Fibroblast of skin of scalp (primary cell): Measurements from ENCODE around the gene PLEKHA6.

Source experiments
- DNase-seq: peaks from one replicate; pipeline ENCODE4 v3.0.0-alpha.2; 2013

Gene PLEKHA6

DNA sequence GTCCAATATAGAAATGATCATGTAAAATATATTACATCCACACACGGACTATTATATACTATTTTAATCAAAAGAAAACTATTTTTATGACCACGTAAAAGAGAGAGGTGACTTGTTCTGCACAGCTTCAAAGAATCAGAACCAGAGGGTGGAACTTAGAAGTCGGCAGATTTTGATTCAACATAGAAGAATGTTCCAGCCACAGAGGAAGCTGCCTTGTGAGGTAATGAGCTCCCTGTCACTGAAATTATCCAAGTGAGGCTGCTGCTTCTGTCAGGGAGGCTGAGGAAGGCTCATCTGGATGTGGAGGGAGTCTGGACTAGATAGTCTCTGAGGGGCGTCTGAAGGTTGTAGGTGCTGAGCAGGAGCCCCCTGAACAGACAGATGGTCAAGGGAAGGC is 2.7 kb downstream of the PLEKHA6 start:
- DNase-seq, result no peak

DNA sequence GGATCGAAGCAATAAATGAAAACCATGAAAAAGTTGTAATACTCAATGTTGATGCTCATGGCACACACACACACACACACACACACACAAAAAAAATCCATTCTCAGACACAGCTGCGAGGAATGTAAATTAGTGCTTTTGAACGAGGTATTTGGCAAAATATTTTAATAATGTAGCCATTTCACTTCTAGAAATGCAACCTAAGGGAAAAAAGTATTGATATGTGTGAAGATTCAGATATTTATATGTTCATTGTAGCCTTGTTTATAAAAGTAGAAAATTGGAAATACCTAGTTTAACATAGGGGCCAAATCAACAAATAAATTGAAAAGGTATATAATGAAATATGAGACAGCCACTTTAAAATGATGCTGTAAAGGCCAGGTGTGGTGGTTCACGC is 3.8 kb downstream of the PLEKHA6 start:
- DNase-seq, result no peak

- no peak for DNase-seq
Observed at GRCh38 chr1:204354579-204354978, 5.2 kb downstream of the PLEKHA6 start.

DNA sequence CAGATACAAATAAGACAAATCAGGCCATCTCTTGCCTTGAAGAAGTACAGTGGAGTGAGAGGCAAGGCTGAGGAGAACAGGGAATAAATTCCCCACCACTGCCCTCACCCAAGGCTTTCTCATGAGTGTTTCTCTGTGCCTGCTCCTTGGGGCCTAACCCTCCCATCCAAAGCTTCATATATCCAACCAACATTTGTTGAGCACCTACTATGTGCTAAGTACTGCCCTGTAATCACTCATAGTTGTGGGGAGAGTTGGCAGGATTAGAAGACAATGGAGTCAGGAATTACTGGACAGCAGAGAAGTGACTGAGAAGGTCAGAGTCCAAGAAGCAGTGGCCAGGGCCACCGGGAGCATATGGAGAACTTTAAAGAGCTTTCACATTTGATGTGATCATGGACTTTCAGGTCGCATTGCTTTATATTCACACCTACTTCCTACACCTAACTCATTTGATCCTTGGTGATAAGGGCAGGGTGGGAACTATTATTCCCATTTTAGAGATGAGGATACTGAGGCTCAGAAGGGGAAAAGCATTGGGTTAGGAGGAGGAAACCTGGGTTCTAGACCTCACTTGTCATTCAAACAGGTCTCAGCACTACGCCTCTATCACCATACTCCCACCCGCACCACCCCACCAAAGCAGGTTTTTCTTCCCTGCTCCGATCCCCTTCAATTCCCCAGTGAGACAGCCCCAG is 6.4 kb downstream of the PLEKHA6 start:
- no peak for DNase-seq

DNA sequence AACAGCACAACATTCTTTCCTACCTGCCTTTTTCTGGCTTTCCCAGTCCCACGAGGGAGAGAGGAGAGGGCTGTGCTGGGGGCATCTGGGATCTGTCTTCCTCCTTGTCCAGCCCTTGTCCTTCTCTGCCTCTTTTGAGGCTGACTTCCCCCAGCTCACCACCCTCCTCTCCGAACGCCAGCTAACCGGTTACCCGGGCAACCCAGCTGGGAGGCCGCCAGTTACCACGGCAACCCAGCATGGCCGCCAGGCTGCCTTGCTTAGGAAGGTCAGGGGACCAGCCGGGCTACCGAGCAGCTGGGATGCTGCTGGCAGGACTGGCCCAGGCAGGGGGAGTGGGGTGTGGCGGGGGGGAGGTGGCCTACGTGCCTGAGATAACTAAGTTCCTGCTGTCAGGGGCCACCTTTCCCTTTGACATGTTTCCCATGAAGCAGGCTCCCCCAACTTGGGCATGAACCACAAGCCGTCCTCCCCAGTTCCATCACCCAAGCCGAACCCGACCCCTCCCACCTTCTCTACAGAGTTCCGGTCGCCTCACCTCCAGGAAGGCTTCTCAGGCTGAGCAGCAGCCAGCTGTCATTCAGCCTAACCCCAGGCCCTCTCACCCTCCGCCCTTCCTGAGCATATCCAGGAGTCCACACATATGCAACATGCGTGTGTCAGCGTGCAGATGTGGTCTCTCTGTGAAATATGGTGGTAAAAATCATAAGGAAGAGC is 8.7 kb downstream of the PLEKHA6 start:
- peak; percentile 70 for DNase-seq

- DNase-seq, result no peak
Observed at GRCh38 chr1:204350312-204350711, 9.4 kb downstream of the PLEKHA6 start.

DNA sequence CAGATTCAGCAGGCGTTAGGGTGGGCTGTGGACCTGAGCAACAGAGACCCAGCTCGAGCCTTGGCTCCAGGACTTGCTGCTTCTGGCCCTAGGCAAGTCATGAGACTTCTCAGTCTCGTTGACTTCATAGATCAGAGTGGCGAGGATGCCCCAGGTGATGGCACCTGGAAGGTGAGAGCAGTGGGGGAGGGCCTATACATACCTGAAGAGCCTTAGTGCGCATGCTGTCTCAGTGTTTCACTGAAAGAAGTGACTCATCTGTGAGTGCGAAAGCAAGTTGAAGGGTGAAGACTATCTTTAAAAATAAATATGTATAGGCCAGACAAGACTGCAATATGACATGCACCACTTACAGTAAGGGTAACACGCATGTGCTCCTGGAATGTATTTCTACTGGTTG is 10.1 kb downstream of the PLEKHA6 start:
- DNase-seq, result no peak

DNA sequence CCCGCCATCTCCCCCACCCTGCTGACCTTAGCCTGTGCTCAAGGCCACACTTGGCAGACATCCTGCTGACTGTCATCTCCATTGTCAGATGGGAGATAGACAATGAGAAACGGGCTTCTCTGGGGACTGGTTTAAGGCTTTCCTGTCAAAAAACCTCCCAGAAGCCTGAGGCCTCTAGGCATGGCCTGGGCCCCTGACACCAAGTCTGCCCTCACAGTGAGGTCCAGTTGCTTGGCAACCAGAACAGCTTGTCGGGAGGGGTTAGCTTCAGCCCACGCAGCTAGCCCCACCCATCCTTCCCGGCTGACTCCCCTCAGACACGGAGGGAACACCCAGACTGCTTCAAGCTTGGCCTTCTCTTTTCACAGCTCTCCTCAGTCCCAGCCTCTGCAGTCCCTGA is 11.0 kb downstream of the PLEKHA6 start:
- peak; percentile 41 for DNase-seq

- DNase-seq, result no peak
Observed at GRCh38 chr1:204348242-204348641, 11.5 kb downstream of the PLEKHA6 start.

- no peak for DNase-seq
Observed at GRCh38 chr1:204345941-204346645, 13.6 kb downstream of the PLEKHA6 start.

DNA sequence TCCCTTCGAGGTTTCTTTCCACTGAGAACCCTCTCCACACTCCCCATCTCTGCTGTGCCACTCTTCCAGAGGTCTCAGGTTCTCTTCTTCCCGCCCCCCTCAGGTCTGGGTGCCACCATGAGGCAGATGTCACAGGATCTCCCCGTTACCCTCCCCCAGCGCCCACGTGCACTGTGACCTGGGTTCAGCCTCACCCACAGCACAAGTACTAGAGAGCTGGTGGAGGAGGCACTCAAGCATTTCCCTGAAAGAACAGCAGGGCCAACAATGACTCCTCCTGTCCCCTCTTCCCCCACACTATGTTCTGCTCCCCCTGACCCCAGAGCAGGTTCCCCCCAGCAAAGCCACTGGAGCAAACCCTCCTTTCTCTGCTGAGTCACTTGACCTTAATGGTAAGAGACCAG is 14.3 kb downstream of the PLEKHA6 start:
- DNase-seq, result no peak

DNA sequence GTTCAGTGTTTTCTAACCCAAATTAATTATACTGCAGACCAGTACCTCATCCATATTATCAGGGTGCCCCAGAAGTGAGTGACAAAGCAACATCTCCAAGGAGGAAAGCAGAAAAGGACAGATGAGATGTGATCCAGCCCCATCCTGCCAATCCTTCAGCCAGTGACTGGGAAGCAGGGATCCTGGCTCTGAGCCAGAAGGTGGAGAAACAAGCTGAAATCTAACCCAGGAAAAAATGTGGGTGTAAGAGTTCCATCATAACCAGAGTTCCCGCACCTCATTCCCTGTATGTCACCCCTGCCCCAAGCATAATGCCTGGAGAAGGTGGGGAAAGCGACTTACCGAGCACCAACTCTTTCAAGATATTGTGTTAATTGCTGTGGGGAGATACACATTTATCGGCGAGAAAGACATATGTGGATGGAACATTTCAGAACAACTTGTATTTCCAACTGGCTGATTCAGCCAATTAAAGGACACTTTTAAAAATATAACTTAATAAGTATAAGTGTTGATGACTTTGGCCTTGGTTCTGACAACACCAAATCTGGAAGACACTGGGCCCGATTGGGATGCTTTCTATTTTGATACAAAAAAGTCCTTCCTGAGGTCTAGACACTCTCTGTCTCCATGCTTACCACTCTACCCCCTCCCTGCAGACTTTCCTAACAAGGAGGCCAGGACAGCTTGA is 14.9 kb downstream of the PLEKHA6 start:
- no peak for DNase-seq

- DNase-seq, result no peak
Observed at GRCh38 chr1:204343802-204344201, 15.9 kb downstream of the PLEKHA6 start.

- no peak for DNase-seq
Observed at GRCh38 chr1:204343247-204343646, 16.5 kb downstream of the PLEKHA6 start.

GRCh38 chr1:204342310-204342709 is 17.4 kb downstream of the PLEKHA6 start:
- no peak for DNase-seq

DNA sequence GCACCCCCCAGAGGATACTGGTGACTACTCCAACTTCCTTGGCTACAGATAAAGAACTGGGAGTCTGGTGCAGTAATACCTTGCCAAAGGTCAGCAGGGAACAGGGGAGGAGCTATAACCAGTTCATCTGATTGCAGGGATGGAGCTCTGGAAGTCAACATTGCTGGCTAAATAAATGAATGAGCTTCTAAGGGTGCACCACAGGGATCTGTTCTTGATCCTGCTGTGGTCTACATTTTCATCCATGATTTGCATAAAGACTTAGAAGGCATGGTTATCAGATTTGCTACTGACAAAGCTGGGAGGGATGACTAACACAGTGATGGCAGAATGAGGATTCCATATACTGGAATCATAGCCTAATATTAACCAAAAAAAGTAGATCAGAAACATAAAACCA is 18.3 kb downstream of the PLEKHA6 start:
- DNase-seq, result peak; percentile 65

DNA sequence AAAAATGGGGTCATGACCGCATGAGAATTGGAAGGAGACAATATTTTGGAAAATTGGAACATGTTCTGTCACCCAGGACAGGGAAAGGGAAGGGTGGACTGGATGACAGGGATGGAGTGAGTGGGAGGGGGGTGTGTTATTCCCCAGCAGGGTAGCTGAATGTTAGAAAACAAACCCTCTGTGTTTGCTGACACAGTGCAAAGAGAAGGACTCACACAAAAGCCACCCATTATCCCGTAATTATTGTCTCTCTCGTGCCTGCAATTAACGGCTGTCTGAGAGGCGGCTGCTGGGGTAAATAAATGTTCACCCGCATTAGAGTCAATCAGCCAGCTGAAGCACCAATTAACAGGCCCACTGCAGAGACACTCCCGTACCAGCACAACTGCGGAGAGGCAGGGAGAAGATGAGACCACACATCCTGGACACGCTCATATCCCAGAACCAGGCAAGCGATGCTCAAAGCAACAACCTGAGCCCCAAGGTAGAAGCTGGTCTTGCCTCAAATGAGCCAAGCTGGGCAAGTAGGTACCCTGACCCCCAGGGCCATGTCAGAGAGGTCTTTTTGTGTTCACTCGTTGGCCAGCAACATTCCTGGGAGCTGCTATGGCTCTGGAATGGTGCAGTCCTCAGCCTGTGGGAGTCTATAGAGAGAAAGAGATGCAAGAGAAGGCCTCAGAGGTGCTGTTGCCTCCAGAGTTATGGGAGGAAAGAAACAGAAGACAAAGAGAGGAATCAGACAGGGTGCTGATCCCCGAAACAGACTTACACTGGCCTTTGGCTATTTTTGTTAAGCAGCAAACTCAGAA is 19.4 kb downstream of the PLEKHA6 start:
- DNase-seq, result no peak

- no peak for DNase-seq
Observed at GRCh38 chr1:204339541-204339940, 20.2 kb downstream of the PLEKHA6 start.

DNA sequence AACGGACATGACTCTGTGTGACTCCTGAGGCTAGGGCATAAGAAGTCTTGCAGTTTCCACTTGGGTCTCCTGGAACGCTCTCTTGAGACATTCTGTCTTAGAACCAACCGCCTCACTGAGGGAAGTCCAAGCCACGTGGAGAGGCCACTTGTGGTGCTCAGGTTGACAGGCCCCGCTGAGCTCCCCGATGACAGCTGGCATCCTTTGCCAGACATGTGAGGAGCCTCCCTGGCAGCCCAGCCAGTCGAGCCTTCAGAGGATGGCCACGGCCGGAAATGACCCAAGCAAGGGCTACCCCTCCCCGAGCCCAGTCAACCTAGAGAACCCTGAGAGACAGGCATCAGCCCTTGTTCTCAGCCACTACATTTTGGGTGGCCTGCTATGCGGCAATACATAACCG is 20.7 kb downstream of the PLEKHA6 start:
- DNase-seq, result no peak

DNA sequence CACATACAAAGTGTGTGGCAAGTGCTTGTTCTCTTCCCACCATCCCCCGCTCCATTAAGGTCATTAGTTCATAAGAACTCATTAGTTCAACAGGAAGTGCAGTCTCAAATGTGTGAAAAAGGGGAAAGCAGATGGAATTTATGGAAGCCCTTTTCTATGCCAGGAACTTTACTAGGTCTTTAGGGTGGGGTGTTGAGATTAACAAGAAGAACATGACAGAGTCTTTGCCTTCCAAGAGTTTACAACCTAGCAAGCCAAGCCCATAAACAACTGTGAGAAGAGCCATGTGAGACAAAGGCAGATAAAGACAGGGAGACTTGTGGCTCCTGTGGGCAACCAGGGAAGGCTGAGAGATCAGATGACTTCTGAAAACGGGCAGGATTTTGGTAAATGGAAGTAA is 21.4 kb downstream of the PLEKHA6 start:
- DNase-seq, result no peak

GRCh38 chr1:204337583-204337982 is 22.1 kb downstream of the PLEKHA6 start:
- DNase-seq, result no peak

DNA sequence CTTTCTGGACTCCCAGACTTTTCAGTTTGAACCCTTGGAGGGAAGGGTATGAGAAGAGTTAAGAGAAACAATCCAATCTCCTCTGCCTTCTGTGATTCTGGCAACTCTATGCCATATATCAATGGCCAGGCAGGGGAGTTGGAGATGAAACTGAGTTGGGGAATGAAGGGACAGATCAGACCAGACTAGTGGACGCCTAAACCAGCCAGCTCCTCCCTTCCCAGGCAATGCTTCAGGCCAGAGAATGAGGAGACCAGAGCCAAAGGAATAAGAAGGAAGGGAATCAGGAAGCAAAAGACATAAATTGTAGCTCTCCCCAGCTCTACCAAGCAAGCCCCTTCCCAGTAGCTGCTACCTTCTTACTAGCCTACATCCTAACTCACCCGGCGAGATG is 22.7 kb downstream of the PLEKHA6 start:
- DNase-seq, result no peak
